Large intestine (tissue), 3 donors: ENCODE results near the gene ZDHHC17. TPM values are rescaled to one million over a fixed set of nuclear protein-coding genes. Genes with fewer than 3 reads are reported as not detected.

Experiments
- DNase-seq, 2 donors: peaks; one replicate each; pipeline versions ENCODE4 v3.0.0 to v3.0.0-alpha.2; 2013
- H3K27ac ChIP-seq: one replicate; pipeline ENCODE4 v1.5.1; 2013; ENCODE audit warnings: low read length
- H3K27me3 ChIP-seq: 2 replicates; pipeline ENCODE4 v1.6.1; 2013; ENCODE audit warnings: low read length; ENCODE audit not compliant: control insufficient read depth, insufficient read depth
- H3K36me3 ChIP-seq: 2 replicates; pipeline ENCODE4 v1.6.1; 2013; ENCODE audit warnings: low read length; ENCODE audit not compliant: control insufficient read depth, insufficient read depth
- H3K4me1 ChIP-seq: one replicate; pipeline ENCODE4 v1.6.1; 2013; ENCODE audit warnings: low read length; ENCODE audit not compliant: control insufficient read depth, insufficient read depth
- H3K4me3 ChIP-seq: one replicate; pipeline ENCODE4 v1.5.1; 2013; ENCODE audit warnings: low read length
- H3K9me3 ChIP-seq: one replicate; pipeline ENCODE4 v1.6.1; 2013; ENCODE audit warnings: mild to moderate bottlenecking, low read depth, low read length, moderate library complexity; ENCODE audit not compliant: control insufficient read depth
- WGBS: methylation state at CpG from one replicate; pipeline ENCODE4 v1.1.5; 2013; ENCODE audit warnings: low lambda C conversion rate; ENCODE audit not compliant: insufficient coverage; 5-methylcytosine and 5-hydroxymethylcytosine counted together
- polyA plus RNA-seq: library from polyadenylated mRNA; unstranded; fragments of 120-200 nt; gene quantifications from one replicate; pipeline ENCODE4 v1.2.1, GENCODE V29; 2013

ZDHHC17 gene
- polyA plus RNA-seq, 1 donor: 44.5 TPM

- no CpG with 5 or more reads among the region's 3 CpGs for WGBS
- Histone ChIP-seq H3K27me3 (no peaks in the 10 kb centered on the region), H3K9me3 (no peaks in the 10 kb centered on the region), H3K4me3 (no peak overlapping the region), H3K27ac (no peak overlapping the region), H3K36me3 (peaks cover 13% of the 10 kb centered on the region), H3K4me1 (no peaks in the 10 kb centered on the region)
- DNase-seq: no peak
Observed at GRCh38 chr12:76860256-76860655, 96.3 kb downstream of the ZDHHC17 start.

- no peak overlapping the region for H3K27ac ChIP-seq
- H3K4me3 ChIP-seq: no peak overlapping the region
- 100% methylated on average over 1 of the region's 12 CpGs for WGBS
- DNase-seq: no peak
- no peaks in the 10 kb centered on the region for H3K4me1 ChIP-seq
- no peaks in the 10 kb centered on the region for H3K27me3 ChIP-seq
- H3K9me3 ChIP-seq: no peaks in the 10 kb centered on the region
- H3K36me3 ChIP-seq: peaks cover 2% of the 10 kb centered on the region
Observed at GRCh38 chr12:76863005-76863670, 99.2 kb downstream of the ZDHHC17 start.

- WGBS: no CpG with 5 or more reads among the region's 4 CpGs
- no peak overlapping the region for H3K4me3 ChIP-seq
- H3K36me3 ChIP-seq: peaks cover 2% of the 10 kb centered on the region
- no peaks in the 10 kb centered on the region for H3K9me3 ChIP-seq
- DNase-seq: no peak
- no peaks in the 10 kb centered on the region for H3K4me1 ChIP-seq
- no peak overlapping the region for H3K27ac ChIP-seq
- no peaks in the 10 kb centered on the region for H3K27me3 ChIP-seq
Observed at GRCh38 chr12:76863837-76864236, 99.9 kb downstream of the ZDHHC17 start.

- WGBS: 85% methylated on average over 2 of the region's 2 CpGs
- Histone ChIP-seq H3K4me3 (no peak overlapping the region), H3K4me1 (no peaks in the 10 kb centered on the region), H3K9me3 (no peaks in the 10 kb centered on the region), H3K36me3 (peaks cover 2% of the 10 kb centered on the region), H3K27me3 (no peaks in the 10 kb centered on the region), H3K27ac (no peak overlapping the region)
- no peak for DNase-seq
Observed at GRCh38 chr12:76864791-76865400, 101.0 kb downstream of the ZDHHC17 start.

DNA sequence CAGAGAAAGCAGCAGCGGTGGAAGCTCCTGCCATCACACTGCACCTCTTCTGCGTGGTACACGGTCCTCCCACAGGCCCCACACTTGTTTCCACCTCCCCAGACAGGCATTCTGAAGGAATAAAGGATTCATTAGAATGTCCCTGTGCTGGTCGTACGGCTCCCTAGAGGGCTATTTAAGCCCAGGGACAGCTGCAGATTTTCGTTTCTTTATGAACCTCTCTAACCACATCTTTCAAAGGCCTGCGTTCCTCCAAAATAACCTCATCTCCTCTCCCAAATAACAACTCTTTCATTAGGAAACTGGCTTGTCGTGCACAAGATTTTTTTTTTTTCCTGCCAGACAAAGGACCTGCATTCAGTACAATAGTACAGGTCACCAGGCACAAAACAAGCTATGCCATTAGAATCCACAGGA is 102.2 kb downstream of the ZDHHC17 start:
- Histone ChIP-seq H3K9me3 (no peaks in the 10 kb centered on the region), H3K36me3 (no peaks in the 10 kb centered on the region), H3K27me3 (no peaks in the 10 kb centered on the region), H3K27ac (no peak overlapping the region), H3K4me1 (no peaks in the 10 kb centered on the region), H3K4me3 (no peak overlapping the region)
- 83% methylated on average over 1 of the region's 8 CpGs for WGBS
- DNase-seq: no peak

DNA sequence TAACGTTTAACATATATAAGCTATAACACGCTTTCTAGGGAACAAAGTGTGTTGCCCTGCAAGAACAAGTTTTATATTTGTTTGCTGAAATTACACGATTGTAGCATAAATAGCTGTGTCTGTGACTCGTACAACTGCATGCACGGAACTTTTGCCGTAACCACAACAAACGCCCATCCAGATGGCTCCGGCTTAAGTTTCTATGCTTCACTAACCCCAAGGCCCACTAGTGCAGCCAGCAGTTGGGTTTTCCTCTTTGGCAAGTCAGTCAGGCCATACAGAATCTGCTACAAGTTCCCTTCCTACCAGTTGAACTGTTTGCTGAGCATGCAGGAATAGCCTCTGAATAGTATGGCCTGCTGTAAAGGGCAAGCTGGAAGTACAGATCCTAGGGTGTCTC is 102.8 kb downstream of the ZDHHC17 start:
- Histone ChIP-seq H3K36me3 (no peaks in the 10 kb centered on the region), H3K27me3 (no peaks in the 10 kb centered on the region), H3K27ac (no peak overlapping the region), H3K4me1 (no peaks in the 10 kb centered on the region), H3K4me3 (no peak overlapping the region), H3K9me3 (no peaks in the 10 kb centered on the region)
- WGBS: 80% methylated on average over 1 of the region's 8 CpGs
- DNase-seq: no peak

DNA sequence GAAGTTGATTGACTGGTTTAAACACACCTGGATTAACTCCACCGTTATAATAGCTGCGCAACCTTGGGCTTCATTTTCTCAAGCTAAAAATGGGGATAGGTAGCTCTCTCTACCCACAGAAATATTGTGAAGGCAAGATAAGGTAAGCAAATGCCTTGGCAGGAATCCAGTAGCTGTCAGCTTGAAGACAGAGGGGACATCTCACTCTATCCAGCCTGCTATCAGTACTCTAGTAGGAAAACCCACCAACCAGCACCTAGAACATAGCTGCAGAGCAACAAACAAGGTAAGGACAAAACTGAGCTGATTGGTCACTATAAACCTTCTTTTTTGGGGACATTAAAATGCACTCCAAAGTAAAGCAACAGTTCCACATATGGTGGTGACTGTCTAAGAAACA is 107.2 kb downstream of the ZDHHC17 start:
- Histone ChIP-seq H3K4me3 (no peak overlapping the region), H3K4me1 (no peaks in the 10 kb centered on the region), H3K27me3 (no peaks in the 10 kb centered on the region), H3K9me3 (no peaks in the 10 kb centered on the region), H3K27ac (no peak overlapping the region), H3K36me3 (no peaks in the 10 kb centered on the region)
- no peak for DNase-seq
- WGBS: no CpG with 5 or more reads among the region's 2 CpGs

- no peaks in the 10 kb centered on the region for H3K9me3 ChIP-seq
- WGBS: no CpG with 5 or more reads among the region's 3 CpGs
- no peaks in the 10 kb centered on the region for H3K4me1 ChIP-seq
- H3K27me3 ChIP-seq: peaks cover 3% of the 10 kb centered on the region
- no peaks in the 10 kb centered on the region for H3K36me3 ChIP-seq
- no peak overlapping the region for H3K4me3 ChIP-seq
- no peak overlapping the region for H3K27ac ChIP-seq
- DNase-seq: no peak
Observed at GRCh38 chr12:76871742-76872141, 107.8 kb downstream of the ZDHHC17 start.

- Histone ChIP-seq H3K27me3 (peaks cover 10% of the 10 kb centered on the region), H3K4me3 (no peak overlapping the region), H3K36me3 (no peaks in the 10 kb centered on the region), H3K4me1 (no peaks in the 10 kb centered on the region), H3K27ac (no peak overlapping the region), H3K9me3 (no peaks in the 10 kb centered on the region)
- no peak for DNase-seq
- 100% methylated on average over 1 of the region's 5 CpGs for WGBS
Observed at GRCh38 chr12:76872415-76872814, 108.5 kb downstream of the ZDHHC17 start.

- Histone ChIP-seq H3K36me3 (no peaks in the 10 kb centered on the region), H3K27ac (no peak overlapping the region), H3K9me3 (no peaks in the 10 kb centered on the region), H3K4me3 (no peak overlapping the region), H3K4me1 (peaks cover 6% of the 10 kb centered on the region), H3K27me3 (peaks cover 20% of the 10 kb centered on the region)
- WGBS: no CpG with 5 or more reads among the region's 3 CpGs
- DNase-seq: no peak
Observed at GRCh38 chr12:76874027-76874426, 110.1 kb downstream of the ZDHHC17 start.
